IMR-90 (cell line): ENCODE measurements around the gene MAN1A2. TPM values are rescaled to one million over a fixed set of nuclear protein-coding genes. Genes with fewer than 3 reads are reported as not detected.

ENCODE experiments used
- ATAC-seq: fragments of 200-7000 bp; cut with Tn5 transposase; 2 replicates; pipeline ENCODE4 v1.9.1; 2020; ENCODE audit warnings: low read depth, mild to moderate bottlenecking, moderate library complexity
- BruUV-seq: library from RNA; stranded (reverse); fragments of 400-500 nt; replicated peaks from 2 replicates; lab custom pipeline; 2021; lab: Mats Ljungman, UMichigan
- CTCF ChIA-PET: fragments of 300-600 bp; formaldehyde crosslinking; extraction: SDS; loops from one replicate; lab custom pipeline; 2021; ENCODE audit warnings: antibody characterized with exemption; lab: Yijun Ruan, JAX
- POLR2A ChIA-PET: fragments of 300-600 bp; sonication (Branson Sonifier 250); formaldehyde crosslinking; loops from one replicate; lab custom pipeline; 2022; ENCODE audit warnings: antibody characterized with exemption; ENCODE audit not compliant: unreplicated experiment; lab: Charles Lee
- DNase-seq: peaks from one replicate; pipeline ENCODE4 v3.0.0; 2013
- H2AFZ ChIP-seq: replicated peaks from 2 replicates; pipeline ENCODE3; 2013; ENCODE audit warnings: low read length, mild to moderate bottlenecking; ENCODE audit not compliant: poor library complexity
- H2AK5ac ChIP-seq: 2 replicates; pipeline ENCODE4 v1.6.1; 2013; ENCODE audit warnings: low read depth, low read length, inconsistent platforms
- H2AK9ac ChIP-seq: replicated peaks from 2 replicates; pipeline ENCODE3; 2013; ENCODE audit warnings: mild to moderate bottlenecking, low read depth, low read length, moderate library complexity; ENCODE audit not compliant: poor library complexity
- H2BK120ac ChIP-seq: 2 replicates; pipeline ENCODE4 v1.6.1; 2013; ENCODE audit warnings: low read depth, low read length, inconsistent platforms
- H2BK15ac ChIP-seq: 3 replicates; pipeline ENCODE4 v1.6.1; 2013; ENCODE audit warnings: low read depth, low read length, inconsistent platforms
- H2BK20ac ChIP-seq: 2 replicates; pipeline ENCODE4 v1.6.1; 2013; ENCODE audit warnings: low read depth, mild to moderate bottlenecking, inconsistent platforms, low read length, moderate library complexity
- H2BK5ac ChIP-seq: 2 replicates; pipeline ENCODE4 v1.6.1; 2013; ENCODE audit warnings: mild to moderate bottlenecking, low read depth, low read length, inconsistent platforms; ENCODE audit not compliant: poor library complexity, severe bottlenecking
- H3K14ac ChIP-seq: replicated peaks from 2 replicates; pipeline ENCODE4 v1.6.1; 2013; ENCODE audit warnings: low read depth, low read length, inconsistent platforms
- H3K18ac ChIP-seq: 2 replicates; pipeline ENCODE4 v1.6.1; 2013; ENCODE audit warnings: low read depth, low read length, control low read depth
- H3K23ac ChIP-seq: 2 replicates; pipeline ENCODE4 v1.6.1; 2013; ENCODE audit warnings: low read depth, low read length, inconsistent platforms
- H3K27ac ChIP-seq: 2 replicates; pipeline ENCODE4 v1.5.1; 2013; ENCODE audit warnings: mild to moderate bottlenecking, control low read depth, low read length; ENCODE audit not compliant: insufficient read depth
- H3K27me3 ChIP-seq: 2 replicates; pipeline ENCODE4 v1.6.1; 2013; ENCODE audit warnings: low read length; ENCODE audit not compliant: control insufficient read depth, insufficient read depth
- H3K36me3 ChIP-seq: 2 replicates; pipeline ENCODE4 v1.6.1; 2013; ENCODE audit warnings: low read length, mixed read lengths; ENCODE audit not compliant: control insufficient read depth, insufficient read depth
- H3K4ac ChIP-seq: 2 replicates; pipeline ENCODE4 v1.6.1; 2013; ENCODE audit warnings: low read depth, low read length, inconsistent platforms
- H3K4me1 ChIP-seq: 2 replicates; pipeline ENCODE4 v1.6.1; 2013; ENCODE audit warnings: low read length, mixed read lengths; ENCODE audit not compliant: control insufficient read depth, insufficient read depth
- H3K4me2 ChIP-seq: 2 replicates; pipeline ENCODE4 v1.6.1; 2013; ENCODE audit warnings: low read depth, mild to moderate bottlenecking, control low read depth, low read length, moderate library complexity
- H3K4me3 ChIP-seq: 2 replicates; pipeline ENCODE4 v1.5.1; 2013; ENCODE audit warnings: low read depth, mild to moderate bottlenecking, control low read depth, low read length, moderate library complexity; ENCODE audit not compliant: insufficient read depth
- H3K56ac ChIP-seq: 2 replicates; pipeline ENCODE4 v1.6.1; 2013; ENCODE audit warnings: low read length, inconsistent platforms; ENCODE audit not compliant: insufficient read depth; ENCODE audit errors: extremely low read depth
- H3K79me1 ChIP-seq, 2 experiments: 2 replicates each; pipeline ENCODE4 v1.6.1; 2013; ENCODE audit warnings: low read length in 2 of 2, inconsistent platforms in 1 of 2, low read depth in 1 of 2
- H3K9ac ChIP-seq: 2 replicates; pipeline ENCODE4 v1.6.1; 2013; ENCODE audit warnings: low read depth, low read length, control low read depth
- H3K9me1 ChIP-seq: 2 replicates; pipeline ENCODE4 v1.6.1; 2013; ENCODE audit warnings: low read length, inconsistent platforms; ENCODE audit not compliant: insufficient read depth
- H3K9me3 ChIP-seq: 2 replicates; pipeline ENCODE4 v1.6.1; 2013; ENCODE audit warnings: low read length; ENCODE audit not compliant: control insufficient read depth, insufficient read depth
- H4K20me1 ChIP-seq: 2 replicates; pipeline ENCODE4 v1.6.1; 2013; ENCODE audit warnings: low read length, inconsistent platforms; ENCODE audit not compliant: insufficient read depth
- H4K5ac ChIP-seq: 2 replicates; pipeline ENCODE4 v1.6.1; 2013; ENCODE audit warnings: mild to moderate bottlenecking, low read depth, low read length, control low read depth
- H4K8ac ChIP-seq, 2 experiments: 2 replicates each; pipeline ENCODE4 v1.6.1; 2013; ENCODE audit warnings: low read depth in 2 of 2, low read length in 2 of 2, control low read depth in 1 of 2, inconsistent platforms in 1 of 2
- H4K91ac ChIP-seq: 2 replicates; pipeline ENCODE4 v1.6.1; 2013; ENCODE audit warnings: low read depth, low read length, inconsistent platforms; ENCODE audit not compliant: insufficient read depth
- BHLHE40 ChIP-seq: fragments of 150-350 bp; IDR thresholded peaks from 2 replicates; pipeline ENCODE4 v1.6.1; 2016; ENCODE audit warnings: mild to moderate bottlenecking, low read depth, low read length
- CEBPB ChIP-seq: IDR thresholded peaks from 2 replicates; pipeline ENCODE4 v1.6.1; 2012; ENCODE audit warnings: low read depth, low read length, improper control_type of control experiment
- CHD1 ChIP-seq: IDR thresholded peaks from 2 replicates; pipeline ENCODE4 v1.6.1; 2012; ENCODE audit warnings: low read depth, low read length, improper control_type of control experiment
- CTCF ChIP-seq: conservative IDR thresholded peaks from 2 replicates; pipeline ENCODE4 v1.5.1; 2012; ENCODE audit warnings: mild to moderate bottlenecking, low read depth, low read length, improper control_type of control experiment
- ELK1 ChIP-seq: fragments of 150-350 bp; IDR thresholded peaks from 2 replicates; pipeline ENCODE4 v1.6.1; 2016; ENCODE audit warnings: low read depth, mild to moderate bottlenecking, low read length, moderate library complexity, borderline replicate concordance
- FOS ChIP-seq: fragments of 150-350 bp; IDR thresholded peaks from 2 replicates; pipeline ENCODE4 v1.6.1; 2016; ENCODE audit warnings: low read depth, low read length
- MAFK ChIP-seq: IDR thresholded peaks from 2 replicates; pipeline ENCODE4 v1.6.1; 2012; ENCODE audit warnings: low read depth, low read length, improper control_type of control experiment
- MAZ ChIP-seq: IDR thresholded peaks from 2 replicates; pipeline ENCODE4 v1.6.1; 2012; ENCODE audit warnings: low read depth, mild to moderate bottlenecking, low read length, improper control_type of control experiment, moderate library complexity, borderline replicate concordance
- MXI1 ChIP-seq: IDR thresholded peaks from 2 replicates; pipeline ENCODE4 v1.6.1; 2012; ENCODE audit warnings: low read depth, mild to moderate bottlenecking, low read length, moderate library complexity, borderline replicate concordance
- NFE2L2 ChIP-seq: fragments of 150-350 bp; IDR thresholded peaks from 2 replicates; pipeline ENCODE4 v1.6.1; 2016; ENCODE audit warnings: low read depth, mild to moderate bottlenecking, low read length
- POLR2A ChIP-seq: IDR thresholded peaks from 2 replicates; pipeline ENCODE4 v1.6.1; 2012; ENCODE audit warnings: mild to moderate bottlenecking, low read depth, low read length
- RAD21 ChIP-seq: IDR thresholded peaks from 2 replicates; pipeline ENCODE4 v1.6.1; 2012; ENCODE audit warnings: low read length, improper control_type of control experiment
- RCOR1 ChIP-seq: IDR thresholded peaks from 2 replicates; pipeline ENCODE4 v1.6.1; 2012; ENCODE audit warnings: mild to moderate bottlenecking, low read length, improper control_type of control experiment; ENCODE audit not compliant: insufficient replicate concordance
- RFX5 ChIP-seq: IDR thresholded peaks from 2 replicates; pipeline ENCODE4 v1.8.0; 2012; ENCODE audit warnings: low read depth, mild to moderate bottlenecking, low read length, moderate library complexity
- SMC3 ChIP-seq: fragments of 150-350 bp; IDR thresholded peaks from 2 replicates; pipeline ENCODE4 v1.6.1; 2016; ENCODE audit warnings: low read depth, mild to moderate bottlenecking, antibody characterized with exemption, low read length, moderate library complexity
- USF2 ChIP-seq: fragments of 150-350 bp; IDR thresholded peaks from 2 replicates; pipeline ENCODE4 v1.6.1; 2017; ENCODE audit warnings: mild to moderate bottlenecking, antibody characterized with exemption, low read length, low read depth
- WGBS, 2 experiments: methylation state at CpG; one replicate each; pipeline versions ENCODE4 v1.1.5 to v1.1.7; 2013; ENCODE audit warnings: missing lambda C conversion rate in 2 of 2; ENCODE audit not compliant: insufficient read length in 1 of 2; ENCODE audit errors: extremely low coverage in 2 of 2; 5-methylcytosine and 5-hydroxymethylcytosine counted together
- dilution Hi-C: fragments of 300-500 bp; cut with HindIII; formaldehyde crosslinking; loops from one replicate; pipeline ENCODE4 v1.14.3; 2018; ENCODE audit warnings: low sequenced_read_pairs; ENCODE audit not compliant: unreplicated experiment
- in situ Hi-C: fragments of 300-500 bp; cut with MboI; formaldehyde crosslinking; loops from 3 replicates; pipeline ENCODE4 v1.14.3; 2019; ENCODE audit warnings: low sequenced_read_pairs, inconsistent platforms, mixed read lengths
- intact Hi-C: fragments of 100-400 bp; cut with micrococcal nuclease; formaldehyde crosslinking; loops from 2 replicates; pipeline ENCODE4 v1.10.0; 2022
- polyA plus RNA-seq, 3 experiments: library from polyadenylated mRNA; depleted of rRNA; stranded (reverse); fragments of >200 nt; gene quantifications; 2 replicates each; pipeline ENCODE4 v1.2.3, GENCODE V29; 2012; ENCODE audit warnings: low replicate concordance in 1 of 3
- total RNA-seq: library from RNA; depleted of rRNA; stranded (reverse); fragments of >200 nt; gene quantifications from 2 replicates; pipeline ENCODE4 v1.2.3, GENCODE V29; 2012

MAN1A2 gene
- total and polyA plus RNA-seq, 2 of the 4 experiments (the other 2 are of a cell fraction), result 12.4 to 29.4 TPM

- no peak overlapping the region for H3K56ac ChIP-seq
- H4K91ac ChIP-seq, result no peak overlapping the region
- no peak overlapping the region for H2BK5ac ChIP-seq
- H3K4ac ChIP-seq, result no peak overlapping the region
- TF ChIP-seq MAZ, result no peak
- no peak for TF ChIP-seq NFE2L2
- TF ChIP-seq RFX5, result no peak
- no peak for TF ChIP-seq ELK1
- TF ChIP-seq CHD1, result no peak
- TF ChIP-seq RAD21, result no peak
- TF ChIP-seq USF2, result no peak
- no peak for TF ChIP-seq MXI1
- TF ChIP-seq BHLHE40, result no peak
- TF ChIP-seq CTCF, result no peak
- TF ChIP-seq POLR2A, result no peak
- TF ChIP-seq MAFK, result no peak
- no peak for TF ChIP-seq FOS
- no peak for TF ChIP-seq CEBPB
- TF ChIP-seq SMC3, result no peak
- TF ChIP-seq RCOR1, result no peak
- no peak overlapping the region for H4K8ac ChIP-seq
- H3K27me3 ChIP-seq, result no peaks in the 10 kb centered on the region
- H2AK9ac ChIP-seq, result no peak overlapping the region
- in situ Hi-C loops (no loop called here), dilution Hi-C loops (no loop called here), intact Hi-C loops (no loop called here)
- no peaks in the 10 kb centered on the region for H3K36me3 ChIP-seq
- ChIA-PET CTCF (no interaction called here), POLR2A (no interaction called here)
- DNase-seq, result no peak
- no peak overlapping the region for H4K5ac ChIP-seq
- no peak overlapping the region for H3K14ac ChIP-seq
- peaks cover 0 to 13% of the 10 kb centered on the region in 2 experiments; a peak in 2 of 4 replicates for H3K79me1 ChIP-seq
- no peak overlapping the region for H3K4me3 ChIP-seq
- ATAC-seq, result no peak
- no peak overlapping the region for H2AFZ ChIP-seq
- H2BK15ac ChIP-seq, result no peak overlapping the region
- no peaks in the 10 kb centered on the region for H3K9me3 ChIP-seq
- no peak overlapping the region for H3K27ac ChIP-seq
- H3K9me1 ChIP-seq, result no peaks in the 10 kb centered on the region
- BruUV-seq, result no TSS peak
- WGBS, 2 experiments, result no CpG with 5 or more reads among the region's 1 CpG
- no peak overlapping the region for H3K9ac ChIP-seq
- H3K23ac ChIP-seq, result no peak overlapping the region
- H2BK20ac ChIP-seq, result no peak overlapping the region
- no peak overlapping the region for H2AK5ac ChIP-seq
- H3K4me1 ChIP-seq, result no peaks in the 10 kb centered on the region
- H3K4me2 ChIP-seq, result no peak overlapping the region
- no peak overlapping the region for H3K18ac ChIP-seq
- no peaks in the 10 kb centered on the region for H4K20me1 ChIP-seq
- no peak overlapping the region for H2BK120ac ChIP-seq
These were observed 66.7 kb downstream of the MAN1A2 start for GRCh38 chr1:117433943-117434342.
